Cardiac muscle cell (in vitro differentiated cells and primary cell): ENCODE results near the gene KRTAP19-3. TPM values are rescaled to one million over a fixed set of nuclear protein-coding genes. Genes with fewer than 3 reads are reported as not detected.

Experiments
- DNase-seq, 2 donors: peaks; one replicate each; pipeline versions ENCODE4 v3.0.0 to v3.0.0-alpha.2; 2010 to 2017; ENCODE audit warnings: low read depth in 1 of 2, low spot score in 1 of 2
- H3K27ac ChIP-seq: fragments of 200-600 bp; sonication (generic); 2 replicates; pipeline ENCODE4 v1.5.1; 2016
- H3K27me3 ChIP-seq: fragments of 200-600 bp; sonication (generic); 2 replicates; pipeline ENCODE4 v1.6.0; 2016; ENCODE audit warnings: control low read depth
- H3K36me3 ChIP-seq: fragments of 200-600 bp; sonication (generic); 2 replicates; pipeline ENCODE4 v1.5.1; 2016; ENCODE audit warnings: control low read depth
- H3K4me1 ChIP-seq: fragments of 200-600 bp; sonication (generic); 2 replicates; pipeline ENCODE4 v1.8.1; 2017; ENCODE audit warnings: low read depth, mild to moderate bottlenecking, mixed run types
- H3K4me3 ChIP-seq: fragments of 200-600 bp; sonication (generic); 2 replicates; pipeline ENCODE4 v1.5.1; 2016; ENCODE audit warnings: mild to moderate bottlenecking
- H3K9me3 ChIP-seq: fragments of 200-600 bp; sonication (generic); 2 replicates; pipeline ENCODE4 v1.5.1; 2017; ENCODE audit warnings: low read depth, mild to moderate bottlenecking, control low read depth
- polyA plus RNA-seq: library from polyadenylated mRNA; unstranded; fragments of >200 nt; fragmentation: Nextera tagmentation; extraction: Ambion mirVana; gene quantifications from 2 replicates; pipeline ENCODE4 v1.2.1, GENCODE V29; 2016
- total RNA-seq: library from RNA; depleted of rRNA; stranded (reverse); fragments of >200 nt; gene quantifications from 2 replicates; pipeline ENCODE4 v1.2.3, GENCODE V29; 2016
- TF ChIP-seq, protein P1 (sequence below): IDR thresholded peaks from 2 replicates; pipeline ENCODE4 v1.5.1; 2012; ENCODE audit warnings: low read depth, mild to moderate bottlenecking, low read length

Gene KRTAP19-3
- total and polyA plus RNA-seq, 2 experiments from 2014 or later, result not detected

DNA sequence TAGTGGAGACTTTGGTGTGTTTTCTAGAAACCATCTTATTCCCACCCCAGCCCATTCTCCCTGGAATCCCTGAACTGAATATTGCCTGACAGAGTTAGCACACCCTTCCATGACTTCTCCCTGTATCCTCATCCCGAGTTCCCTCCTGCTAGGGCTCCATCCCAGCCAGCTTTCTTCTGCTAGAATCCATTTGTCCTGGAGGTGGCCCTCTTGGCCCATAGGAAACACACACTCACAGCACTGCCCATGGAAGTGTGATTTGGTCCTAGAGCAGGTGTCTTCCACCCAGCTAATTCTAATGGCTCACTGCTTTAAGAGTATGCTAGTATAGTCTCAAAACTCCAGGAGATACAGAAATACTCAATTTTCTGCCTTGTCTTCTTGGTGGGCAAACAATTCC, 47.6 kb downstream of the KRTAP19-3 start:
- TF ChIP-seq, protein P1, sequence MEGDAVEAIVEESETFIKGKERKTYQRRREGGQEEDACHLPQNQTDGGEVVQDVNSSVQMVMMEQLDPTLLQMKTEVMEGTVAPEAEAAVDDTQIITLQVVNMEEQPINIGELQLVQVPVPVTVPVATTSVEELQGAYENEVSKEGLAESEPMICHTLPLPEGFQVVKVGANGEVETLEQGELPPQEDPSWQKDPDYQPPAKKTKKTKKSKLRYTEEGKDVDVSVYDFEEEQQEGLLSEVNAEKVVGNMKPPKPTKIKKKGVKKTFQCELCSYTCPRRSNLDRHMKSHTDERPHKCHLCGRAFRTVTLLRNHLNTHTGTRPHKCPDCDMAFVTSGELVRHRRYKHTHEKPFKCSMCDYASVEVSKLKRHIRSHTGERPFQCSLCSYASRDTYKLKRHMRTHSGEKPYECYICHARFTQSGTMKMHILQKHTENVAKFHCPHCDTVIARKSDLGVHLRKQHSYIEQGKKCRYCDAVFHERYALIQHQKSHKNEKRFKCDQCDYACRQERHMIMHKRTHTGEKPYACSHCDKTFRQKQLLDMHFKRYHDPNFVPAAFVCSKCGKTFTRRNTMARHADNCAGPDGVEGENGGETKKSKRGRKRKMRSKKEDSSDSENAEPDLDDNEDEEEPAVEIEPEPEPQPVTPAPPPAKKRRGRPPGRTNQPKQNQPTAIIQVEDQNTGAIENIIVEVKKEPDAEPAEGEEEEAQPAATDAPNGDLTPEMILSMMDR, result no peak
- no peaks in the 10 kb centered on the region for H3K4me1 ChIP-seq

DNA sequence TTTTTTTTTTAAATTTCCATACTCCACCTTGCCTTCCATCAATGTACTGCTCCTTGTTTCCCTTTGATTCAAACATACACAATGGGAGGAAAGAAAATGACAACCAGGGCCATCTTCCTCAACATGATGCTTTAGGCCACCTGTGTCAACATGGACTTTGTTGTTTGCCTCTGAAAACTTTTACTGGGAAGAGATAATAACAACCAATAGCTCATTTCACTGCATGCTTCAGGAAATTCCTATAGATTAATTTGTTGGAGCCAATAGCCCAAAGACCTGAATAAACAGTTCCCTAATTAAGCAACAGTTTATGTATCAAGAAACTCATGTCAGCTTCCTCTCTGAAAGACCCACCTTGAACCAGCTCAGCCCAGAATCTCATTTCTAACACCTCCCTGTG, 48.6 kb downstream of the KRTAP19-3 start:
- H3K27ac ChIP-seq, result no peak overlapping the region
- no peak for DNase-seq
- H3K36me3 ChIP-seq, result no peaks in the 10 kb centered on the region
- H3K9me3 ChIP-seq, result no peaks in the 10 kb centered on the region
- TF ChIP-seq, protein P1, result no peak
- no peaks in the 10 kb centered on the region for H3K27me3 ChIP-seq
- H3K4me1 ChIP-seq, result no peaks in the 10 kb centered on the region
- H3K4me3 ChIP-seq, result no peak overlapping the region

More for the DNA sequence above, 47.6 kb downstream of the KRTAP19-3 start:
- H3K27me3 ChIP-seq, result no peaks in the 10 kb centered on the region
- H3K36me3 ChIP-seq, result no peaks in the 10 kb centered on the region
- no peak overlapping the region for H3K4me3 ChIP-seq
- no peaks in the 10 kb centered on the region for H3K9me3 ChIP-seq
- no peak overlapping the region for H3K27ac ChIP-seq
- DNase-seq, result peak in 1 of 2 donors; percentile 2

Other genes with a start within 250 kb of the KRTAP19-3 start
- not detected in 2 replicates for gene KRTAP24-1, start 209.1 kb downstream of the KRTAP19-3 start, total RNA-seq
- not detected in 2 replicates for gene KRTAP24-1, start 209.1 kb downstream of the KRTAP19-3 start, polyA plus RNA-seq
- gene KRTAP25-1, start 202.5 kb downstream of the KRTAP19-3 start, total RNA-seq, result not detected in 2 replicates
- not detected in 2 replicates for gene KRTAP25-1, start 202.5 kb downstream of the KRTAP19-3 start, polyA plus RNA-seq
- gene KRTAP26-1, start 171.7 kb downstream of the KRTAP19-3 start, total RNA-seq, result not detected in 2 replicates
- not detected in 2 replicates for gene KRTAP26-1, start 171.7 kb downstream of the KRTAP19-3 start, polyA plus RNA-seq
- gene KRTAP27-1, start 154.3 kb downstream of the KRTAP19-3 start, total RNA-seq, result not detected in 2 replicates
- not detected in 2 replicates for gene KRTAP27-1, start 154.3 kb downstream of the KRTAP19-3 start, polyA plus RNA-seq
- not detected in 2 replicates for gene KRTAP23-1, start 143.4 kb downstream of the KRTAP19-3 start, total RNA-seq
- not detected in 2 replicates for gene KRTAP23-1, start 143.4 kb downstream of the KRTAP19-3 start, polyA plus RNA-seq
- gene KRTAP13-2, start 119.7 kb downstream of the KRTAP19-3 start, total RNA-seq, result not detected in 2 replicates
- not detected in 2 replicates for gene KRTAP13-2, start 119.7 kb downstream of the KRTAP19-3 start, polyA plus RNA-seq
- gene KRTAP13-1, start 96.0 kb downstream of the KRTAP19-3 start, total RNA-seq, result not detected in 2 replicates
- not detected in 2 replicates for gene KRTAP13-1, start 96.0 kb downstream of the KRTAP19-3 start, polyA plus RNA-seq
- not detected in 2 replicates for gene KRTAP13-3, start 66.1 kb downstream of the KRTAP19-3 start, total RNA-seq
- not detected in 2 replicates for gene KRTAP13-3, start 66.1 kb downstream of the KRTAP19-3 start, polyA plus RNA-seq
- gene KRTAP13-4, start 61.8 kb downstream of the KRTAP19-3 start, total RNA-seq, result not detected in 2 replicates
- gene KRTAP13-4, start 61.8 kb downstream of the KRTAP19-3 start, polyA plus RNA-seq, result not detected in 2 replicates
- gene KRTAP15-1, start 51.7 kb downstream of the KRTAP19-3 start, total RNA-seq, result not detected in 2 replicates
- not detected in 2 replicates for gene KRTAP15-1, start 51.7 kb downstream of the KRTAP19-3 start, polyA plus RNA-seq
- gene KRTAP19-1, start 11.6 kb downstream of the KRTAP19-3 start, total RNA-seq, result not detected in 2 replicates
- not detected in 2 replicates for gene KRTAP19-1, start 11.6 kb downstream of the KRTAP19-3 start, polyA plus RNA-seq
- not detected in 2 replicates for gene KRTAP19-2, start 4.6 kb downstream of the KRTAP19-3 start, total RNA-seq
- not detected in 2 replicates for gene KRTAP19-2, start 4.6 kb downstream of the KRTAP19-3 start, polyA plus RNA-seq
- gene KRTAP19-4, start 5.2 kb upstream of the KRTAP19-3 start, total RNA-seq, result not detected in 2 replicates
- gene KRTAP19-4, start 5.2 kb upstream of the KRTAP19-3 start, polyA plus RNA-seq, result not detected in 2 replicates
- not detected in 2 replicates for gene KRTAP19-5, start 10.1 kb upstream of the KRTAP19-3 start, total RNA-seq
- not detected in 2 replicates for gene KRTAP19-5, start 10.1 kb upstream of the KRTAP19-3 start, polyA plus RNA-seq
- gene KRTAP19-6, start 49.9 kb upstream of the KRTAP19-3 start, total RNA-seq, result not detected in 2 replicates
- gene KRTAP19-6, start 49.9 kb upstream of the KRTAP19-3 start, polyA plus RNA-seq, result not detected in 2 replicates
- not detected in 2 replicates for gene KRTAP19-7, start 69.3 kb upstream of the KRTAP19-3 start, total RNA-seq
- gene KRTAP19-7, start 69.3 kb upstream of the KRTAP19-3 start, polyA plus RNA-seq, result not detected in 2 replicates
- not detected in 2 replicates for gene KRTAP22-2, start 98.4 kb upstream of the KRTAP19-3 start, total RNA-seq
- not detected in 2 replicates for gene KRTAP22-2, start 98.4 kb upstream of the KRTAP19-3 start, polyA plus RNA-seq
- gene KRTAP6-3, start 100.4 kb upstream of the KRTAP19-3 start, total RNA-seq, result not detected in 2 replicates
- not detected in 2 replicates for gene KRTAP6-3, start 100.4 kb upstream of the KRTAP19-3 start, polyA plus RNA-seq
- not detected in 2 replicates for gene KRTAP6-2, start 106.9 kb upstream of the KRTAP19-3 start, total RNA-seq
- not detected in 2 replicates for gene KRTAP6-2, start 106.9 kb upstream of the KRTAP19-3 start, polyA plus RNA-seq
- gene KRTAP22-1, start 109.1 kb upstream of the KRTAP19-3 start, total RNA-seq, result not detected in 2 replicates
- gene KRTAP22-1, start 109.1 kb upstream of the KRTAP19-3 start, polyA plus RNA-seq, result not detected in 2 replicates
- not detected in 2 replicates for gene KRTAP6-1, start 121.9 kb upstream of the KRTAP19-3 start, total RNA-seq
- not detected in 2 replicates for gene KRTAP6-1, start 121.9 kb upstream of the KRTAP19-3 start, polyA plus RNA-seq
- gene KRTAP20-1, start 124.4 kb upstream of the KRTAP19-3 start, total RNA-seq, result not detected in 2 replicates
- gene KRTAP20-1, start 124.4 kb upstream of the KRTAP19-3 start, polyA plus RNA-seq, result not detected in 2 replicates
- not detected in 2 replicates for gene KRTAP20-4, start 128.6 kb upstream of the KRTAP19-3 start, total RNA-seq
- gene KRTAP20-4, start 128.6 kb upstream of the KRTAP19-3 start, polyA plus RNA-seq, result not detected in 2 replicates
- not detected in 2 replicates for gene KRTAP20-2, start 143.2 kb upstream of the KRTAP19-3 start, total RNA-seq
- not detected in 2 replicates for gene KRTAP20-2, start 143.2 kb upstream of the KRTAP19-3 start, polyA plus RNA-seq
- gene KRTAP20-3, start 150.9 kb upstream of the KRTAP19-3 start, total RNA-seq, result not detected in 2 replicates
- not detected in 2 replicates for gene KRTAP20-3, start 150.9 kb upstream of the KRTAP19-3 start, polyA plus RNA-seq
- not detected in 2 replicates for gene KRTAP21-3, start 226.8 kb upstream of the KRTAP19-3 start, total RNA-seq
- gene KRTAP21-3, start 226.8 kb upstream of the KRTAP19-3 start, polyA plus RNA-seq, result not detected in 2 replicates